GM21423 (cell line): ENCODE results near the gene SEMA4D.

Experiments used
- ATAC-seq: cut with Tn5 transposase; IDR thresholded peaks from one replicate; pipeline ENCODE4 v1.9.1; 2021; ENCODE audit warnings: mild to moderate bottlenecking, moderate library complexity; ENCODE audit not compliant: unreplicated experiment

The SEMA4D gene

GRCh38 chr9:89391585-89391984, 106.3 kb downstream of the SEMA4D start:
- no peak for ATAC-seq

- ATAC-seq: no peak
These were observed 107.3 kb downstream of the SEMA4D start for GRCh38 chr9:89390578-89391116.

GRCh38 chr9:89390068-89390555, 107.8 kb downstream of the SEMA4D start:
- no peak for ATAC-seq

DNA sequence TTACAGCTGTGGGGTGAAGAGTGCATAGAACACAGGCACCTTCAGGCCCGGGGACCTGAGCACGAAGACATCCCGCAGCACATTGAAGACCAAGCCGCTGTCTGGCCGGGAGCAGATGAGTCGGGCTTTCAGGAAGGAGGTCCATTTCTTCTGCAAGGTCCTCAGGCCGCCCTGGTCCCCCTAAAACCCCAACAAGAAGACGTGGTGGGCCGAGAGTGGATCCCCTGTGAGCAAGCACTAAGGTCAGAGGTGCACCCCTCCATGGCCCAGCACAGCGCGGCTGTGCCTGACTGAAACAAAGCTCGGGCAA, 109.1 kb downstream of the SEMA4D start:
- no peak for ATAC-seq

- no peak for ATAC-seq
These were observed 109.6 kb downstream of the SEMA4D start for GRCh38 chr9:89388084-89388867.

DNA sequence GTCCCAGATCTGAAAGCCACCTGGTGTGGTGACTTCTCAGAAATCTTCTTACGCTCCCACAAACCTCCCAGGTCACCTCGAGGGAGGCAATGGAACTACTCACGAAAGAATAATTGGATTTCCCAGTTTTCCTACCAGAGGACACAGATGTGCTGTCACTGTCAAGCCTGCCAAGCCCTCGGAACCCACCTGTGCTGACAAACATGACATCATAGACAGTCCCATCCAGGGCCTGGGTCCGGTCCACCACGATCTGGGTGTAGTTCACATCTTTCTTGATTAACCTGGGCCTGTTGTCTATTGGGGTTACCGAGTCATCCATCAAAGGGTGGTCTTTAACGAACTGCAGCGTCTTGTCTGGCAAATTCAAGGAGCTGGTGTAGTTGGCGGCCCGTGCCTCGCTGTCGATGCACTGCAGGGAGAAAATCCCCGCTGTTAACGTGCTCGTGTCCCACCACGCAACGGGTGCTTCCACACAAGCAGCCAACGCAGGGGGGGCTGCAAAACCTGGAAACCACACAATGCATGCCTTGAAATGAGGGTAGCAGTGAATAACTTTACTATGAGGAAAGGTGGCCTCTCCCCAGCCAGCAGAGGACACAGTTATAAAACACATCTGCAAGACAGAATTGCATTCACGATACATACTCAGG, 110.6 kb downstream of the SEMA4D start:
- no peak for ATAC-seq

GRCh38 chr9:89386797-89387196, 111.1 kb downstream of the SEMA4D start:
- no peak for ATAC-seq

GRCh38 chr9:89386206-89386605, 111.7 kb downstream of the SEMA4D start:
- ATAC-seq: no peak

- no peak for ATAC-seq
These were observed 113.1 kb downstream of the SEMA4D start for GRCh38 chr9:89384783-89385182.

DNA sequence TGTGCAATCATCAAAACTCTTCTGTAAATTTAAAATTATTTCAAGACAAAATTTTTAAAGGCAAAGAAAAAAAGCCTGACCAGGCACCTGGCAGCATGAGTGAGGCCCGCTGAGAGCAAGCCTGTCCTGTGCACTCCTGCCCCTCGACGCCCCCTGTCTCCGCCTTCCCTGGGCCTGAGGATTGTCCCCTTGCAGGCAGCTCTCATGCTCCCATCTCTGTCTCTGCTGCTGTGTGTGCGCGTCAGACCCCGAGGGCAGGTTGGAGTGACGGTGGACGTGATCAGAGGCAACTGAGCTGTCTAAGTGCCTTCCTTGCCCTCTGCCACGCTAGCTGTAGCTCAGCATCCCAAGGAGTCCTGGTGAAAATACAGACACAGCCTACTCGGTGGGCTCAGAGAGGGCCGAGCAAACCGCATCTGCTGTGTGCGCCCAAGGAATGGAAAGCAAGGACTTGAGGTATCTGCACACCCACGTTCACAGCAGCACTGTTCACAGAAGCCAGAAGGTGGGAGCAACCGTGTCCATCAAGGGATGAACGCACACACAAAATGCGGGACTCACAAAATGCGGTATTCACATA, 114.1 kb downstream of the SEMA4D start:
- ATAC-seq: no peak

GRCh38 chr9:89383030-89383720, 114.7 kb downstream of the SEMA4D start:
- ATAC-seq: no peak

DNA sequence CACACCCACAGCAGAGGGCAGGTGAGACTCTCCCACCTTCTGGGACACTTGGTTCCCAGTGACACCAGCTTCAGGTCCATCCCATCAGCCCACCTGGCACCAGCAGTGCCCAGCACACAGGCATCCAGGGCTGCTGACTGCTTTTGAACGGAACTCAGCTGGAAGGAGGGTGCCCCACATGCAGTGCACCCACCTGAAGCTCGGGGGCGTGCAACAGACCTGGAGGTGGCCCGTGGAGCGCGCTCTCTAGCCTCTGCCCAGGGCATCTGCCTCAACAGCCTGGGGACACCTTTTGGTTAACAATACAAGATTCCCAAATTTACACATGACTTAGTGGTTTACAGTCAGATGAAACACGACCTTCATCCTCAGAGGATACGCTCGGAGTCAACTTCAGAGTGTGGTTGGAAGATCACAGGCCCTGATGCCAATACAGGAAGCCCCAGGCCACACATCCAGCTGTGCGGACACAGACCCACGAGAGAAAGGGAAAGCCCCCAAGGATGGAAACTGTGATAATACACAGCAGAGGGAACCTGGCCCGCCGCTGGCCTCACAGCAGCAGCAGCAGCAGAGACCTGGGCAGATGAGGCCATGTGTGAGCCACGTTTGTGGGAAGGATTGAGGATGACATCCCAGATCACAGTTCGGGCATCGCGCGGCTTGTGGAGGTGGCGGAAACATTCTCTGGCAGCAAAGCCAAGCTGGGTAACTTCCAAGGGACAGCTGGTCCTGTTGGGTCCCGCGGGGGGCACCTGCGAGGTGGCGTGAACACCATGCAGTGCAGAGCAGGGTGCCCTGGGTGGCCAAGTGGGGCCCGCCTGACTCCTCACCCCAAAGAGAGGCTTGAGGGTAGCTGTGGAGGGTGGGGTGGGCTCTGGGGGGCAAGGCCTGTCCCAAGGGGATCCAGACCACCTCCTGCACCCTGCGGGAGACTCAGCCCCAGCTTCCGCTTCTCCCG, 115.6 kb downstream of the SEMA4D start:
- no peak for ATAC-seq

DNA sequence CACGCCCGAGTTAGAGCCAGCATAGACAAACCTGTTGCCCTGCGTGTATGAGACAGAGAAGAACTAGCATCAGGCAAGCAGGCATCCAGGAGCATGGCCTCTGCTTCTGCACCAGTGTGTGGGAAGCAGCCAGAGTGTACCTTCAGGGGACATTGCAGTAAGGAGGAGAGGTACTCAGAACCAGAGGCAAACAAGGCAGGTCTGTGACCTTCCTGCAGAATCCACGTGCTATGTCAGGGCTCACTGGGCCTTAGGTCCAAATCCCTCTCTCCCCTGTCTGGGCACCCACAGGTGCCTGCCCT, 116.7 kb downstream of the SEMA4D start:
- no peak for ATAC-seq

GRCh38 chr9:89380437-89381307, 117.2 kb downstream of the SEMA4D start:
- ATAC-seq: no peak

- ATAC-seq: no peak
These were observed 118.3 kb downstream of the SEMA4D start for GRCh38 chr9:89379508-89380115.

GRCh38 chr9:89379031-89379430, 118.9 kb downstream of the SEMA4D start:
- ATAC-seq: no peak

DNA sequence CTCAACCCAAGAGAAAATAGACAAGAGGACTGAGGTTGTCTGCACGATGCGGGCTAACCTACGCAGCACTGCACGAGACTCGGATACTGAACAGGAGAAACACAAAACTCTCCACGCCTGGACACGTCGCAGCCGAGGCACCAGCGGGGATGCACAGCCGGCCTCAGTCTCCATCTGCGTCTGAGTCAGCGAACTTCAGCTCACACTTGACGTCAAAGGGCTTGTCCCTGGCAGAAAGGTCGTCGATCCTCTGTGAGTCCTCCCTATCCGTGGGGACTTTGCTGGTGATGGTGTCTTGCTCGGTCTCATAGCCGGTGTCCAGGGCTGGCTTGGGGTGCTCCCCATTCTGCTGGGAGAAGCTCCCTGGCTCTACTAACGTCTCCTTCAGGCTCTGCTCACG, 119.4 kb downstream of the SEMA4D start:
- ATAC-seq: no peak

GRCh38 chr9:89377411-89377810, 120.5 kb downstream of the SEMA4D start:
- ATAC-seq: no peak

DNA sequence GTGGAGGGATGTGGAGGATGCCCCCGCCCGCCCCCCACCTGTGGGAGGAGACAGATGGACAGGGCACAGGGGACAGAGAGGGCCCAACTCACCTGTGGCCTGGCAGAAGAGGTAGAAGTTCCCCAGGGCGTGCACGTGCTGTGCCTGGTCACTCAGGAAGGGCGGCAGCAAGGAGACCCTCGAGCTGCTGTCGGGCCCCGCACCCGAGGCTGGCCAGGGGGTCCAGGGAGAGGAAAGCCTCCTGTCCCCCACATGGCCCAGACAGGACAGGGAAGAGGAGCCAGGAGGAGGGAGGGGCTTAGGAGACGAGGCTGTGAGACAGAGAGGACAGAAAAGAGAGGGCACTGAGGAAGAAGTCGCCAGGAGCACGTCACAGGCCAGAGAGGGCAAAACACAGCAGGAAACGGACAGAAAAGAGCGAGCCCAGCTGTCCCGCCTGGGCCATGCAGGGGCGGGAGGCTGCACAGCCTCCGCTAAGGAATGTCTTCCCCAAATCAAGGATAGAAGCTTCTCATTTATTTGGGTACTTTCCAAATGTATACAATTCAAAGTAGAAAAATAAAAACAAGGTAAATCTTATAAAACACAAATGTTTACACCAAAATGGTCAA, 121.1 kb downstream of the SEMA4D start:
- no peak for ATAC-seq
